Stimulated activated naive CD8-positive, alpha-beta T cell treated with anti-CD3 and anti-CD28 coated beads, Interleukin-15, Interleukin-2, amounts not matched to agents 100 U/mL and 50 U/mL, for 24 hours (primary cell): Measurements from ENCODE around the gene TANGO2.

Experiments
- ATAC-seq: fragments of 150-1000 bp; cut with Tn5 transposase; one replicate; pipeline ENCODE4 v1.10.0; 2021
- DNase-seq: peaks from one replicate; pipeline ENCODE4 v3.0.0; 2021

Gene TANGO2

DNA sequence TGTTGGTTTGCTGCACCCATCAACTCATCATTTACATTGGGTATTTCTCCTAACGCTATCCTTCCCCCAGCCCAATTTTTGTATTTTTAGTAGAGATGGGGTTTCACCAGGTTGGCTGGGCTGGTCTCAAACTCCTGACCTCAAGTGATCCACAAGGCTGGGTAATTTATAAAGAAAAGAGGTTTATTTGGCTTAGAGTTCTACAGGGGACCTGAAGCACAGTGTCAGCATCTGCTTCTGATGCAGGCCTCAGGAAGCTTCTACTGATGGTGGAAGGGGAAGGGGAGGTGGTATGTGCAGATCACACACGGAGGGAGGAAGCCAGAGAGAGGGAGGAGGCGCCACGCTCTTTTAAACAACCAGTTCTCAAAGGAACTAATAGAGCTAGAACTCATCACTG is 25.8 kb downstream of the TANGO2 start:
- DNase-seq (no peak), ATAC-seq (no peak)

DNA sequence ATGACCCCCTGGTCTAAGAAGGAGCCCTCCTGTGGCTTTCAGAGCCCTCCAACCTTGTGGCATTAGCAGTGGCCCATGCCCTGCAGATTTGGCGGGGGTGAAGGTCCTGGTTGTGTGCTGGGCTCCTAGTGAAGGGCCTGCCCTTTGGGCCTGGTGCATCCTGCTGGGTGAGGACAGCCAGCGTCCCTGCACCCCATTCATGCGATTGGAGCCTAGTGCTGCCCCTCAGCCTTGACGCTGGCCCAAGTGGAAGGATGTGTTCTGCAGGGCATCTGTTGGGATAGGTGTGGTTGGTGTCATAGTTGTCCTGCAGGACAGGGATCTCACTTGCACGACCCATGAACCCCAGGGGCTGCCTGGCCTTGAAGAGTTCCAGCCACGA is 31.0 kb downstream of the TANGO2 start:
- no peak for DNase-seq
- ATAC-seq: no peak

DNA sequence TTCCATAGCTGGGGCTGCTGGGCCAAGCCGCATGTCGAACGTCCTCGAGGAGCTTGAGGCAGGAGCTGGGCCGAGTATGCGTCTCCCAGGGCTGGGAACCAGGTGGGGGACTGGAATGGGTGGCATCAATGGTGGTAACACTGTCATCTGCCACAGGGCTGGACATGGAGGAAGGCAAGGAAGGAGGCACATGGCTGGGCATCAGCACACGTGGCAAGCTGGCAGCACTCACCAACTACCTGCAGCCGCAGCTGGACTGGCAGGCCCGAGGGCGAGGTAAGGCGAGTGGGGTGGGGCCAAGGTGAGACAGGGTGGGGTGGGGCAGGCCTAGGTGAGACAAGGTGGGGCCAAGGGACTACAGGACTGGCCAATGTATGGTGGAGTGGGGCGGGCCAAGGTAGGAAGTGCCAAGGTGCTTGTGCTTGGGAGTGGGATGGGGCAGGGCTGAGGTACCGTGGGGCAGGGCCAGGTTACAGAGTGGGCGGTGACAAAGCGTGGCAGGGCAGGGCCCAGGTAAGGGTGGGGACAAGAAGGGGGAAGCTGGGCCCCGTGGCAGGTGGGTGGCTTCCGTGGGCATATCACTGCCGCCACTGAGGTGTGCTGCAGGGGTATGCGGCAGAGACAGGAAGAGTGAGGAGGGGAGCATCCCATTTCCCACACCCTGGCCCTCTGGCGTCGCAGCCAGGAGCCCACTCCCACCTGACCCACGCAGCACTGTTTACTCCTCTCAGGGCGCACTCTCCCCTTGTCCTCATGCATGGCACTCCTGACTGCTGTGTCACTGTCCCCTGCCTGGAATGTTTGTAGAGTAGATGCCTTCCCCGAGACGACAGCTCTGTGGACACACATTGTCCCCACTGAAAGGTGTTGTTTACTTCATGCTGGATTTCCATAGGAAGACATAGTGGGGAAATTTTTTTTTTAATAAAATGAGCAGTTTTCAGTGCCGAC is 31.7 kb downstream of the TANGO2 start:
- no peak for ATAC-seq

GRCh38 chr22:20053407-20054033 is 32.6 kb downstream of the TANGO2 start:
- ATAC-seq (no peak), DNase-seq (no peak)

More for the DNA sequence above, 31.7 kb downstream of the TANGO2 start:
- no peak for DNase-seq

DNA sequence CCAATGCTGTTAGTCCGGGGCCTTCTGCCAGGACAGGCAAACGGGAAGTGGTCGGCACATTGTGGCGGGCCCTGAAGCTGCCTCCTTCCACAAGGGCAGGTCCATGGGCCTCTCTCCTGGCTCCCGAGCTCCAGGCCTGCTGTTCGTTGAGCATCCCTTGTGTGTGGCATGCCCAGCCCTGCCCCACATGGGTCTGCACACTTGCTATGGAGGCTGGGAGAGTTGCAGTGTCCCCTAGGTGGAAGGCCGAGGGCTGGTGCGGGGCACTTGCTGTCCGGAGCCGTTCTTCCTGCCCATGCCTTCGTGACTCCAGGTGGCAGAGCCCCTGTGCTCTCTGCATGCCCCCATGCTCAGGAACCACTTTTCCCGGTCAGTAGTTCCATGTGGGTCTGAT is 33.1 kb downstream of the TANGO2 start:
- ATAC-seq (no peak), DNase-seq (no peak)

- no peak for DNase-seq
- ATAC-seq: no peak
These were observed 33.6 kb downstream of the TANGO2 start for GRCh38 chr22:20054485-20054884.

DNA sequence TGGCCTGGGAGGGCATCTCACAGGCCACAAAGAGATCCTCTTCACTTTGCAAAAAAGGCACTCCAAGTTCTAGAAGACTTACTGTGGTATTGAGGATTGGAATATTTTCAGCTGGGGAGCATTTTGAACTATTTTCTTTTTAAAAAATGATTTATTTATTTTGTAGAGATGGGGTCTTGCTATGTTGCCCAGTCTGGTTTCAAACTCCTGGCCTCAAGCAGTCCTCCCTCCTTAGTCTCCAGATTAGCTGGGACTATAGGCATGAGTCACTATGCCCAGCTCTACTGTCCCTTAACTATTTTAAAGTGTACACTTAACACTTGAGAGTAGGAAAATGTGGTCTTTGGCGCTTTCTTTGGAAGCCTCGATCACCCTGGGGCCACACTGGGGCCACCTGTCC is 34.2 kb downstream of the TANGO2 start:
- no peak for DNase-seq
- ATAC-seq: no peak

DNA sequence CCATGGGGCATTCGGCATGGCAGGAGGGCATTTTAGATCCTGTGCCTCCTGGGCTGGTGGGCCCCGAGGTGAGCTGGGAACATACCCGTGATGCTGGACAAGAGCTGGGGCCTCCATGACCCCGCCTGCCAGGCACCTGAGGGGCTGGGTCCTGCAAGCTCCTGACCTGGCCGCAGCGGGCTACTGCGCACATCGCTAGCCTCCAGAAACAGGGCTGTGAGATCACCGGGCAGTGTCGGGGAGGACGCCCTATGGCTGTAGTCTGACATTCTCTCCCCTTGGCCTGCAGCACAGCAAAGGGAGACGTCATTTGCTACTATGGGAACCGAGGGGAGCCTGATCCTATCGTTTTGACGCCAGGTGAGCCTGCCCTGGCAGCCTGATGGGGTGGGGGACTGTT is 34.7 kb downstream of the TANGO2 start:
- no peak for DNase-seq
- no peak for ATAC-seq

- DNase-seq: no peak
- ATAC-seq: no peak
These were observed 35.3 kb downstream of the TANGO2 start for GRCh38 chr22:20056161-20056560.

- DNase-seq (no peak), ATAC-seq (no peak)
These were observed 35.9 kb downstream of the TANGO2 start for GRCh38 chr22:20056696-20057386.

- DNase-seq (no peak), ATAC-seq (no peak)
These were observed 36.8 kb downstream of the TANGO2 start for GRCh38 chr22:20057596-20058268.

DNA sequence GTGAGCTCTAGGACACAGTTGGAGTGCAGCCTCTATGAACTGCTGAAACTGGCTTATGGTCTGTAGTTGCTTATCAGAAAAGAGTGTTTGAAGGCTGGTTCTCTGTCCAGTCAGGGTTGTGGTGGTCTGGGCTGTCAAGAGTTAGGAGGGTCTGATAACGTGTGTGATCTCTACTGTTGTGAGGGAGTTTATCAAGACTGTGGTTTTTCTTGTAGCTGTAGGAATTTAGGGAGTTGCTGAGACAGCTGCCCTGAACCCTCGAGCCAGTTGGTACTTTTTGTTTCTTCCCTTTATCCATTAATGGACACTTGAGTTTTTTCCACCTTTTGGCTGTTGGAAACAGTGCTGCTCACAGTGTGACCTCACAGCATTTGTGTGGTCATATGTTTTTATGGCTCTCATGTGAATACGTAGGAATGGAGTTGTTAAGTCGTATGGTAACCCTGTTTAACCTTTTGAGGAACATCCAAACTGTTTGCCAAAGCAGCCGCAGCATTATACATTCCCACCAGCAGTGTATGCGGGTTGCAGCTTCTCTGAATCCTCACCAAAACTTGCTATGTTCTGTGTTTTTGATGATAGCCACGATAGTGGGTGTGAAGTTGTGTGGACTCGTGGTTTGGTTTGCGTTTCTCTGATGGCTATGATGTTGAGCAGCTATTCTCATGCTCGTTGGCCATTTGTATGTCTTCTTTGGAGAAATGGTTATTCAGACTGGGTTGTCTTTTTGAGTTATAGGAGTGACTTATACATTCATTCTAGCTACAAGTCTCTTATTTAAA is 38.3 kb downstream of the TANGO2 start:
- ATAC-seq (no peak), DNase-seq (no peak)

DNA sequence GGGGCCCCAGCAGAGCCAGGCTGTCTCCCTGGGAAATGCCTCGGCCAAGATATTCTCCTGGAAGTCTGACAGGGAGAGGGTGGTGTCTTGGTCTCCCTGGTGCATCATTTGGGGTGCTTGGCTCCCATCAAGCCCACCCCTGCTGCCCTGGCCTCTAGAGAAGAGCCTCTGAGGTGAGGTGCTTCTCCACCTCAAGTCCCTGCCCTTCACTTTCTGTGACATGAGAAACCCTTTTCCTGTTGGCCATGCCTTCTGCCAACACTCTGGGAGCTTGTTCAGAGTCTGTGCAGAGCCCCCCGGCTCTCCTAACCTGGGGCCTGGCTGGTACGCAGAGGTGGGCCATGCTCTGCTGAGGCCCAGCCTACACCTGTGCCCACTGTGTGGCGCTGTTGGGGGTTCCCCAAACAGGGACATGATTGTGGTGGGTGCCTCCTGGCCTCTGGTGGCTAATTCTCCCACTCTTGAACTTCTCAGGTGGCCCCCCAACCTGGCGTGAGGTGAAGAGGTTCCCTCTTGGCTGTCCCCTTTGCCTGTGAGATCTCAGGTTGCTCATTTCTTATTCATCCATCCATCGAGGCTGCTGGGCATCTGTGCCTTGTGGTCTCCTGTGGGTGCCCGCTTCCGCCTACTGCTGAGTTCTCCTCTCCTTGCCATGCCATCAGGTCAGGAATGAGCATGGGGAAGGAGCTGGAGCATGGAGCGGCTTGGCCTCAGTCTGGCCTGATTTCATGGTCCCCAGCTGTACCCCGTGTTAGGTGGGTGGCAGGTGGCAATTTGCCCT is 40.0 kb downstream of the TANGO2 start:
- ATAC-seq (no peak), DNase-seq (no peak)

DNA sequence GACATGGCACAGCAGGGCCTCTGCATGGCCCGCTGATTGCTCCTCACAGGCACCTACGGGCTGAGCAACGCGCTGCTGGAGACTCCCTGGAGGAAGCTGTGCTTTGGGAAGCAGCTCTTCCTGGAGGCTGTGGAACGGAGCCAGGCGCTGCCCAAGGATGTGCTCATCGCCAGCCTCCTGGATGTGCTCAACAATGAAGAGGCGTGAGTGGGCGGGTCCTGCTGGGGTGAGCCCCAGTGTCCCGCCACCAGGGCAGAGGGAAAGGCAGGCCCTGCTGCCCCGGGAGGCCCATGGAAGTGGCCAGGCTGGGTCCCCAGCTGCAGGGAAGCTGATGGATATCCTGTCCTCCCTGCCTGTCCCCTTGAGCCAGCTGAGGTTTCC is 40.6 kb downstream of the TANGO2 start:
- ATAC-seq: no peak
- no peak for DNase-seq

DNA sequence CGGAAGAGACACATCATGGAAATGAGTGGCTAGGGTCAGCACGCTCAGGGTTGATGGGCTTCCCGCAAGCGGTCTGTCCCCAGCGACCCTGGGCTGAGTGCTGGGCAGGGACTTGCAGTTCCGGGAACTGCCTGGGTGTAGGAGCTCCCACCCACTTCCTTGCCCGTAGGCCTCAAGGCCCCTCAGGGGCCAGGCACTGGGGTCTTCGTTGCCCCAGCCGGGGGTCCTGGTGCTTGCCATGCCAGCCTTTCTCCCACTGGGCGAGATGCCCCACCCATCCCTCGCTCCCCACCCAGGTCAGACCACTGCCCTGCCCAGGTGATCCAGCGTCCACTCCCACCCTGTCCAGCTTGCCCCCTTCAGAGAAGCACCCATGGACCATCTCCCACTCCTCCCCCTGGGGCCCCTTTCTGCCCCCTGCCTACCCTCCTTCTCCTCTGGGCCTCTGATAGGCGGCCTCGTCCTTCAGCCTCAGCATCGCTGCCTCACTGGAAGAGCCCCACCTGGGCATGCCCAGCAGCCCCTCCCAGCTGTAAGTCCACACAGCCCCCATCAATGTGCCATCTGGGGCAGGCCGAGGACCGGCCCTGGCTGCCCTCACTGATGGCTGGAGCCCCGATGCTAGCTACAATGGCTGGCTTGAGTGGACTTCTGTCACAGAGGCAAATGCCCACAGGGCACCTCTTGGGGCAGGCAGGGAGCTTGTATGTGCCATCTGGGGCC is 41.3 kb downstream of the TANGO2 start:
- no peak for DNase-seq

GRCh38 chr22:20062766-20063083 is 41.8 kb downstream of the TANGO2 start:
- ATAC-seq (no peak), DNase-seq (no peak)

More for the DNA sequence above, 41.3 kb downstream of the TANGO2 start:
- no peak for ATAC-seq

DNA sequence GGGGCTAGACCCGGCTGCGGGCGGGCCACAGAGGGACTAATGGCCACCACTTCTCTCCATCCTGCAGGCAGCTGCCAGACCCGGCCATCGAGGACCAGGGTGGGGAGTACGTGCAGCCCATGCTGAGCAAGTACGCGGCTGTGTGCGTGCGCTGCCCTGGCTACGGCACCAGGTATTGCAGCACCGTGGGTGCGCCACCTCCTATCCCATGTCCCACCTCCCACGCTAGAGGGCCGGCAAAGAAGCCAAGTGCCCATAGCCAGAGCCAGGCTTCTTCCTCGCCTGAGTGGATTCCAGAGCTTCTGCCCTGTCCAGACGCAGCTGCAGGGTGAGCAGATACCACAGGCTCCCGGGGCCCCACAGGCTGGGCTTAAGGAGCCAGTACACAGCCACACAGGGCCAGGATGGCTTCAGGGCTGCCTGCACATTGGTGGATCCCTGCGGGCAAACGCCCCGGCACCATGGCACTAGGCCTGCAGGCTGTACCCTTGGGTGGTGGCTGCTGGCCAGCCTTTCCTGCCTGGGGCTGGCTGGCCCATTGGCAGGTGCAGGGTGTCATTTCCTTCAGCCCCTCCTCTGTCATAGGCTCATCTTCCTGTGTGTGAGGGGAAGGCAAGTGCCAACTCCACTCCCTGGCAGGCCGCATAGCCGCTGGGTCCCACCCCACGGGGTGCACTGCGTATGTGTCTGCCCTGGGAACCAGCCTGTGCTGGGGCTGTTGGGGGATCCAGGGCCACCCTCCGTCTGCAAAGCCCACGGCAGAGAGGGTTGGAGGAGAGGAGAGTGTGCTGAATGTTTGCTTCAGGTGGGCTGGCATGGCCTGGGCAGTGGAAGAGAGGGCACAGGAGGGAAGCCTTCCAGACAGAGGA is 42.6 kb downstream of the TANGO2 start:
- ATAC-seq (no peak), DNase-seq (no peak)

DNA sequence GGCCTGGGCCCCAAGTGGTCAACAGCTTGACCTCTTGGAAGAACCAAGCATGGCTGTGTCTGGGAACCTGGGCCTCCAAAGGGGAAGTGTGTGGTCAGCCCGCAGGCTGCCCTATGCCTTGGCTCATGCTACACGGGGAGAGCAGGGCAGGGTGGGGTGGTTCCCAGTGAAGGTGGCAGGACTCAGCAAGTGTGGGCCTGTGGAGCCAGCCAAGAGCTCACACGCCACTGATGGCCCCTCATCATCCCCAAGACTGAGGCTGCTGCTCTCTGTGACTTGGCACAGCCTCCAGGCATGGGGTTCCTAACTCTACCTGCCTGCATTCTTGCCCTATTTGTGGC is 43.2 kb downstream of the TANGO2 start:
- ATAC-seq: no peak
- no peak for DNase-seq

DNA sequence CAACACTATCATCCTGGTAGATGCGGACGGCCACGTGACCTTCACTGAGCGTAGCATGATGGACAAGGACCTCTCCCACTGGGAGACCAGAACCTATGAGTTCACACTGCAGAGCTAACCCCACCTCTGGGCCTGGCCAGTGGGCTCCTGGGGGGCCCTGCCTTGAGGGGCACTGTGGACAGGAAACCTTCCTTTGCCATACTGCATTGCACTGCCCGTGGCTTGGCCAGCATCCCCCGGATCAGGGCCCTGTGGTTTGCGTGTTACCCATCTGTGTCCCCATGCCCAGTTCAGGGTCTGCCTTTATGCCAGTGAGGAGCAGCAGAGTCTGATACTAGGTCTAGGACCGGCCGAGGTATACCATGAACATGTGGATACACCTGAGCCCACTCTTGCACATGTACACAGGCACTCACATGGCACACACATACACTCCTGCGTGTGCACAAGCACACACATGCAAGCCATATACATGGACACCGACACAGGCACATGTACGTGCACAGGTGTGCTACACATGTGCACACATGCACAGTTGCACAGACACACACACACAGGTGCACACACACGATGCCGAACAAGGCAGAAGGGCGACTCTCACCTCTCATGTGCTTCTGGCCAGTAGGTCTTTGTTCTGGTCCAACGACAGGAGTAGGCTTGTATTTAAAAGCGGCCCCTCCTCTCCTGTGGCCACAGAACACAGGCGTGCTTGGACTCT is 43.8 kb downstream of the TANGO2 start:
- ATAC-seq: no peak
- no peak for DNase-seq
